Fibroblast of mammary gland (primary cell): ENCODE data around the gene ARG2.

Experiments
- DNase-seq: peaks from one replicate; pipeline ENCODE4 v3.0.0-alpha.2; 2010; ENCODE audit warnings: low read depth
- H3K4me3 ChIP-seq: 2 replicates; pipeline ENCODE4 v1.5.1; 2011; ENCODE audit warnings: low read depth, mild to moderate bottlenecking, low read length, moderate library complexity; ENCODE audit not compliant: control insufficient read depth
- CTCF ChIP-seq: conservative IDR thresholded peaks from 2 replicates; pipeline ENCODE4 v1.5.1; 2011; ENCODE audit warnings: low read depth, low read length, inconsistent platforms; ENCODE audit not compliant: control insufficient read depth, insufficient read depth

The ARG2 gene

GRCh38 chr14:67694791-67695393, 75.2 kb downstream of the ARG2 start:
- H3K4me3 ChIP-seq, result peak overlapping the region; percentile 84
- peak; percentile 98 for DNase-seq
- TF ChIP-seq CTCF, result no peak

GRCh38 chr14:67695394-67695949, 75.8 kb downstream of the ARG2 start, which contains the start of gene RDH11:
Gene RDH11, minus strand, starts transcription at chr14:67695764. Its CDS starts 61 bp downstream, at chr14:67695703.
- no peak for TF ChIP-seq CTCF
- DNase-seq, result peak; percentile 91
- peak within 1 kb of the TSS; percentile 84 for H3K4me3 ChIP-seq

- no peak for DNase-seq
- H3K4me3 ChIP-seq, result no peak overlapping the region
- no peak for TF ChIP-seq CTCF
These were observed 77.3 kb downstream of the ARG2 start for GRCh38 chr14:67697006-67697405.

GRCh38 chr14:67698179-67698578, 78.5 kb downstream of the ARG2 start:
- no peak for DNase-seq
- no peak for TF ChIP-seq CTCF
- no peak overlapping the region for H3K4me3 ChIP-seq
